Activated CD4-positive, alpha-beta memory T cell treated with anti-CD3 and anti-CD28 coated beads, Interleukin-2, amount 10 ng/mL, durations not matched to agents 7 days and 5 days (primary cell): Measurements from ENCODE around the gene PCAT7. TPM values are rescaled to one million over a fixed set of nuclear protein-coding genes. Genes with fewer than 3 reads are reported as not detected.

Experiments used
- total RNA-seq, 2 experiments: library from RNA; stranded (reverse); gene quantifications; one replicate each; pipeline ENCODE4 v1.2.3, GENCODE V29; 2021

PCAT7 gene
- total RNA-seq, 2 experiments from 2014 or later = not detected

Other genes with a start within 250 kb of the PCAT7 start
- gene NUTM2F, start 226.4 kb upstream of the PCAT7 start, total RNA-seq = not detected
- gene FBP2, start 38.7 kb downstream of the PCAT7 start, total RNA-seq = not detected
- gene FBP1, start 84.4 kb downstream of the PCAT7 start, total RNA-seq = under 1 TPM; 0.40 to 0.65 TPM
- 10 to 100 TPM; 13.5 to 17.0 TPM for gene AOPEP, start 171.6 kb downstream of the PCAT7 start, total RNA-seq